Retinal pigment epithelial cell (primary cell): ENCODE data around the gene MYOF.

Experiments used
- DNase-seq: peaks from one replicate; pipeline ENCODE4 v3.0.0-alpha.2; 2010; ENCODE audit warnings: low read depth
- H3K4me3 ChIP-seq: 2 replicates; pipeline ENCODE4 v1.5.1; 2011; ENCODE audit warnings: mild to moderate bottlenecking, low read length, control low read depth, moderate library complexity
- CTCF ChIP-seq: conservative IDR thresholded peaks from 2 replicates; pipeline ENCODE4 v1.5.1; 2011; ENCODE audit warnings: low read depth, low read length, control low read depth, inconsistent platforms

Gene MYOF

GRCh38 chr10:93406364-93407145 lies 75.6 kb downstream of the MYOF start:
- DNase-seq, result no peak
- TF ChIP-seq CTCF, result no peak
- H3K4me3 ChIP-seq, result no peak overlapping the region

- no peak for DNase-seq
- no peak overlapping the region for H3K4me3 ChIP-seq
- no peak for TF ChIP-seq CTCF
These were observed 78.1 kb downstream of the MYOF start for GRCh38 chr10:93404048-93404354.

GRCh38 chr10:93403152-93404047 lies 78.7 kb downstream of the MYOF start:
- TF ChIP-seq CTCF, result no peak
- no peak overlapping the region for H3K4me3 ChIP-seq
- DNase-seq, result no peak

- no peak for DNase-seq
- no peak overlapping the region for H3K4me3 ChIP-seq
- no peak for TF ChIP-seq CTCF
These were observed 79.9 kb downstream of the MYOF start for GRCh38 chr10:93402192-93402591.

- TF ChIP-seq CTCF, result no peak
- no peak overlapping the region for H3K4me3 ChIP-seq
- DNase-seq, result no peak
These were observed 83.6 kb downstream of the MYOF start for GRCh38 chr10:93398528-93398927.

GRCh38 chr10:93397020-93397419 lies 85.1 kb downstream of the MYOF start:
- H3K4me3 ChIP-seq, result no peak overlapping the region
- no peak for TF ChIP-seq CTCF
- no peak for DNase-seq
